Heart left ventricle (tissue), 13 donors: ENCODE data around the gene PRDX5.

Experiments
- POLR2A ChIP-seq, 2 donors: fragments of 450-650 bp; IDR thresholded peaks; one replicate each; pipeline ENCODE4 v1.6.1; 2017; ENCODE audit warnings: antibody characterized with exemption in 2 of 2, mild to moderate bottlenecking in 2 of 2, moderate library complexity in 2 of 2
- TF ChIP-seq, protein P1 (sequence below), 12 donors: fragments of 200-600 bp; sonication (generic) in 4 of 12; IDR thresholded peaks; one replicate each; pipeline versions ENCODE4 v1.5.0 to v1.8.0; 2018 to 2022; ENCODE audit warnings: antibody characterized with exemption in 12 of 12, mild to moderate bottlenecking in 5 of 12
- donor health status: ischemic (EF 13 %, LVEDD 7.1; RV severe dilation, severe dysfunction).
- donor health status: DM: no; HTN: yes; CAD: no.
- donor health status: DM: no; HTN: no; CAD: no.
- donor health status: ischemic (EF 25% LVEDD 6.9; RV normal size, moderate dysfunction).
- donor health status: ischemic (EF 25% LVEDD 5.7; RV mildly dilated, moderate dysfunction).
- donor health status: ischemic (EF 35%, LVEDD 5.7; RV mildly dilated, moderate dysfunction).
- donor health status: nonischemic (EF 11% LVEDD 7.7; RV severe dilation, severe dysfunction).
- donor health status: DM: yes; HTN: yes; CAD: no.
- donor health status: PGD.
- donor health status: ischemic (EF 29% LVEDD 5.4; RV normal size, mild dysfunction).
- donor health status: nonischemic (EF 23%, LVEDD 6.1; RV moderate dilation, normal function).

DNA sequence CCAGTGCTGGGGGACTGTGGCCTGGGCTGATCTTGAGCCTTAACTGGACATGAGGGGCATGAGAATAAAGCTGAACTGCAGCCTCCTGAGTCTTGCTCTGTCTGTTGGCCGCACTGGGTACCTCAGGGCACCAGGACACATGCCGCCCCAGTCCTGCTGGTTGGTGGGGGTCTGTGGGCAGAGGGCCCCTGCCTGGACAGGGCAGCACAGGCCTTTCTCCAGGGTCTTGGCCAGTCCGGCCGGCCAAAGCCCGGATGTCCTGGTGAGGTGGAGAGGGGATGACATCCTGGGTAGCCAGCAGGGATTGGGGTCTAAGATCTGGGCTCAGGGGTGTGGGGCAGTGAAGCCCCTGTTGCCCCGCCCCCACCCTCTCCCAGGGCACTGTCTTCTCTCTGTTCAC, 39.5 kb downstream of the PRDX5 start:
- TF ChIP-seq, protein P1, sequence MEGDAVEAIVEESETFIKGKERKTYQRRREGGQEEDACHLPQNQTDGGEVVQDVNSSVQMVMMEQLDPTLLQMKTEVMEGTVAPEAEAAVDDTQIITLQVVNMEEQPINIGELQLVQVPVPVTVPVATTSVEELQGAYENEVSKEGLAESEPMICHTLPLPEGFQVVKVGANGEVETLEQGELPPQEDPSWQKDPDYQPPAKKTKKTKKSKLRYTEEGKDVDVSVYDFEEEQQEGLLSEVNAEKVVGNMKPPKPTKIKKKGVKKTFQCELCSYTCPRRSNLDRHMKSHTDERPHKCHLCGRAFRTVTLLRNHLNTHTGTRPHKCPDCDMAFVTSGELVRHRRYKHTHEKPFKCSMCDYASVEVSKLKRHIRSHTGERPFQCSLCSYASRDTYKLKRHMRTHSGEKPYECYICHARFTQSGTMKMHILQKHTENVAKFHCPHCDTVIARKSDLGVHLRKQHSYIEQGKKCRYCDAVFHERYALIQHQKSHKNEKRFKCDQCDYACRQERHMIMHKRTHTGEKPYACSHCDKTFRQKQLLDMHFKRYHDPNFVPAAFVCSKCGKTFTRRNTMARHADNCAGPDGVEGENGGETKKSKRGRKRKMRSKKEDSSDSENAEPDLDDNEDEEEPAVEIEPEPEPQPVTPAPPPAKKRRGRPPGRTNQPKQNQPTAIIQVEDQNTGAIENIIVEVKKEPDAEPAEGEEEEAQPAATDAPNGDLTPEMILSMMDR (IDR thresholded peaks at IDR 0.05) = no peak
- TF ChIP-seq POLR2A (IDR thresholded peaks at IDR 0.05) = no peak
